Kidney (tissue), 14 donors: ENCODE results near the gene POU2F1. TPM values are rescaled to one million over a fixed set of nuclear protein-coding genes. Genes with fewer than 3 reads are reported as not detected.
A peak's percentile ranks its signal among the peaks of the same experiment; 100 is the strongest.

ENCODE experiments used
- DNase-seq, 5 donors: peaks; one replicate each; pipeline ENCODE4 v3.0.0-alpha.2; 2013 to 2020
- FAIRE-seq: peaks from 2 replicates; lab custom pipeline; 2012; peaks lifted over from hg19 to GRCh38; lab: Jason Lieb, UNC
- H3K27ac ChIP-seq, 2 donors: one replicate each; pipeline ENCODE4 v1.7.0; 2013; ENCODE audit warnings: low read depth in 2 of 2, low read length in 2 of 2, inconsistent platforms in 1 of 2
- H3K27me3 ChIP-seq: one replicate; pipeline ENCODE4 v1.7.1; 2013; ENCODE audit warnings: low read length, inconsistent platforms; ENCODE audit not compliant: control insufficient read depth, insufficient read depth
- H3K36me3 ChIP-seq, 3 donors: one replicate each; pipeline versions ENCODE4 v1.7.0 to v1.7.1; 2013; ENCODE audit warnings: low read length in 3 of 3, control low read depth in 1 of 3, inconsistent platforms in 1 of 3; ENCODE audit not compliant: insufficient read depth in 3 of 3, control insufficient read depth in 2 of 3
- H3K4me1 ChIP-seq, 3 donors: one replicate each; pipeline versions ENCODE4 v1.7.0 to v1.7.1; 2013; ENCODE audit warnings: low read length in 3 of 3, inconsistent platforms in 1 of 3, low read depth in 1 of 3; ENCODE audit not compliant: control insufficient read depth in 2 of 3, insufficient read depth in 2 of 3
- H3K4me3 ChIP-seq, 3 donors: one replicate each; pipeline versions ENCODE4 v1.7.0 to v1.8.1; 2013; ENCODE audit warnings: low read length in 3 of 3, control low read depth in 1 of 3, inconsistent platforms in 1 of 3
- H3K9ac ChIP-seq, 3 donors: one replicate each; pipeline versions ENCODE4 v1.7.0 to v1.7.1; 2013; ENCODE audit warnings: low read length in 3 of 3, control low read depth in 1 of 3, inconsistent platforms in 1 of 3
- H3K9me3 ChIP-seq, 3 donors: one replicate each; pipeline versions ENCODE4 v1.7.0 to v1.7.1; 2013; ENCODE audit warnings: low read length in 3 of 3, control low read depth in 1 of 3, inconsistent platforms in 1 of 3; ENCODE audit not compliant: control insufficient read depth in 2 of 3, insufficient read depth in 1 of 3
- intact Hi-C: fragments of 100-400 bp; cut with DNase I; formaldehyde crosslinking; loops from one replicate; pipeline ENCODE4 v1.11.1; 2022
- polyA plus RNA-seq: library from polyadenylated mRNA; stranded (reverse); fragments of 350-450 nt; fragmentation: Illumina TruSeq; extraction: RNeasy Lipid Tissue Mini Kit (QIAGEN cat#74804); gene quantifications from one replicate; pipeline ENCODE4 v1.2.3, GENCODE V29; 2014; ENCODE audit warnings: low read depth, low replicate concordance; ENCODE audit not compliant: insufficient read depth
- total RNA-seq: library from RNA; stranded (reverse); fragmentation: NEBNext Ultra II Directional; extraction: Animal tissue kit (Norgen Biotek cat#: 25700); gene quantifications from one replicate; pipeline ENCODE4 v1.2.1, GENCODE V29; 2021
- TF ChIP-seq, protein P1 (sequence below): IDR thresholded peaks from 3 replicates; pipeline ENCODE4 v1.5.1; 2012; ENCODE audit warnings: mild to moderate bottlenecking, moderate library complexity, borderline replicate concordance; ENCODE audit not compliant: insufficient read depth; ENCODE audit errors: extremely low read depth
- donor health status: control.
- donor health status: control.
- donor health status: control.
- donor health status: control.
- donor health status: control.
- donor health status: DM: yes; HTN: yes; CAD: no.
- donor health status: Normal renal cell carcinoma (clear cell type).

POU2F1 gene
- total and polyA plus RNA-seq, 2 donors from 2014 or later = 1.9 to 25.2 TPM

DNA sequence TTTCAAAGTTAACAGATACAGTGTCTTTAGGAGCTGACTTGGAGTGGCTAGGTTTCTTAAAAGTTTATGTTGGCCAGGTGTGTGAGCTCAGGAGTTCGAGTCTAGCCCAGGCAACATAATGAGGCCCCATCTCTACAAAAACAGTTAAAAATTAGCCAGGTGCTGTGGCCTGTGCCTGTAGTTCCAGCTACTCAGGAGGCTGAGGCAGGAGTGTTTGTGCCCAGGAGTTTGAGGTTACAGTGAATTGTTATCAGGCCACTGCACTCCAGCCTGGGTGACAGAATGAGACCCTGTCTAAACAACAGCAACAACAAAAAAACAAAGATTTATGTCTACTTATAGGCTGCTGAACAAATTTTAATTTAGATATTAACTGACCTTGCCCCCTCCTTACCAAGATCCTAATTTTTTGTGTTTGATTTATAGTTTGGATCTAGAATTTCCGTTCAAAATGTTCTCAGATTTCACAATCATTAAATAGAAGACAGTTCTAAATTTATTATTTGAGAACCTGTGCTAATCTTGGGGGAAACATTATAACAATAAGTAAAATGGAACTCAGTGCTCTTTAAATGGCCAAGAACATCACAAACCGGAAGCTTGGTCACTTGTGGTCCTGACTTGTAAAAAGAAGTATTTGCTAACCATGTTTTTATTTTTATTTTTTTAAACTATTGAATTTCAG is 67.8 kb downstream of the POU2F1 start:
- intact Hi-C loops = no loop called here
- TF ChIP-seq, protein P1, sequence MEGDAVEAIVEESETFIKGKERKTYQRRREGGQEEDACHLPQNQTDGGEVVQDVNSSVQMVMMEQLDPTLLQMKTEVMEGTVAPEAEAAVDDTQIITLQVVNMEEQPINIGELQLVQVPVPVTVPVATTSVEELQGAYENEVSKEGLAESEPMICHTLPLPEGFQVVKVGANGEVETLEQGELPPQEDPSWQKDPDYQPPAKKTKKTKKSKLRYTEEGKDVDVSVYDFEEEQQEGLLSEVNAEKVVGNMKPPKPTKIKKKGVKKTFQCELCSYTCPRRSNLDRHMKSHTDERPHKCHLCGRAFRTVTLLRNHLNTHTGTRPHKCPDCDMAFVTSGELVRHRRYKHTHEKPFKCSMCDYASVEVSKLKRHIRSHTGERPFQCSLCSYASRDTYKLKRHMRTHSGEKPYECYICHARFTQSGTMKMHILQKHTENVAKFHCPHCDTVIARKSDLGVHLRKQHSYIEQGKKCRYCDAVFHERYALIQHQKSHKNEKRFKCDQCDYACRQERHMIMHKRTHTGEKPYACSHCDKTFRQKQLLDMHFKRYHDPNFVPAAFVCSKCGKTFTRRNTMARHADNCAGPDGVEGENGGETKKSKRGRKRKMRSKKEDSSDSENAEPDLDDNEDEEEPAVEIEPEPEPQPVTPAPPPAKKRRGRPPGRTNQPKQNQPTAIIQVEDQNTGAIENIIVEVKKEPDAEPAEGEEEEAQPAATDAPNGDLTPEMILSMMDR = no peak
- H3K27ac ChIP-seq = no peak overlapping the region
- DNase-seq (peak in 3 of 5 donors; percentile 18 to 21 (median 20)), FAIRE-seq (no peak)
- peaks cover 0 to 17% (median 9%) of the 10 kb centered on the region in 3 donors for H3K4me1 ChIP-seq
- no peaks in the 10 kb centered on the region for H3K9me3 ChIP-seq
- H3K4me3 ChIP-seq = no peak overlapping the region
- no peaks in the 10 kb centered on the region for H3K36me3 ChIP-seq
- no peak overlapping the region for H3K9ac ChIP-seq
- H3K27me3 ChIP-seq = no peaks in the 10 kb centered on the region

DNA sequence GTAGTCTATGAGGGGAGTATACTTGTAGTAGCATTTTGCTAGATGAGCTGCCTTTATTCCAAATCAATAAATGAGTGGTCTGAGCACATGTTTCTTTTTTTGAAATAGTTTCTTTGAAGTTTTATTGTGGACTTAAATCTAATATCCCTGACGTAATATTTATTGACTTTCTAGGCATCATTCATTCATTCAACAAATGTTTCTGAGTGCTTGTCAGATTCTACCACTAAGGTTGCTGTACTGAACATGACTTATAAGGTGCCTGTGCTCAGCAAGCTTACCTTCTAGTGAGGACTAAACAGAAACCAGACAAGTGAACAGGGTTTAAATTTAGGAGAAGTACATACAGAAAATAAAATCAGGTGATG is 68.4 kb downstream of the POU2F1 start:
- Histone ChIP-seq H3K27ac (no peak overlapping the region), H3K9ac (no peak overlapping the region), H3K9me3 (no peaks in the 10 kb centered on the region), H3K27me3 (no peaks in the 10 kb centered on the region), H3K4me1 (peaks cover 0 to 17% (median 9%) of the 10 kb centered on the region in 3 donors), H3K36me3 (no peaks in the 10 kb centered on the region), H3K4me3 (no peak overlapping the region)
- intact Hi-C loops = no loop called here
- DNase-seq (no peak), FAIRE-seq (no peak)
- TF ChIP-seq, protein P1 = no peak

DNA sequence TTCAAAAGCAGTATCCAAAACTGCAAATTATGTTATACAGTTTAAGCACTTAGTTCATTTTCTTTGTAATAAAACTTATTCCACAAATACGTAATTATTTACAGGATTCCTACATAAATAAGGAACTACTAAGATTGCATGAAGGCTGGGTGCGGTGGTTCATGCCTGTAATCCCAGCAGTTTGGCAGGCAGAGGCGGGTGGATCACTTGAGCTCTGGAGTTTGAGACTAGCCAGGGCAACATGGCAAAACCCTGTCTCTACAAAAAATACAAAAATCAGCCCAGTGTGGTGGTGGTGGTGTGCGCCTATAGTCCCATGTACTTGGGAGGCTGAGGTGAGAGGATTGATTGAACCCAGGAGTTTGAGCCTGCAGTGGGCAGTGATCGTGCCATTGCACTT is 69.3 kb downstream of the POU2F1 start:
- peaks cover 0 to 17% (median 9%) of the 10 kb centered on the region in 3 donors for H3K4me1 ChIP-seq
- FAIRE-seq (no peak), DNase-seq (no peak)
- no peaks in the 10 kb centered on the region for H3K27me3 ChIP-seq
- H3K36me3 ChIP-seq = no peaks in the 10 kb centered on the region
- TF ChIP-seq, protein P1 = no peak
- intact Hi-C loops = no loop called here
- no peaks in the 10 kb centered on the region for H3K9me3 ChIP-seq
- H3K27ac ChIP-seq = no peak overlapping the region
- H3K9ac ChIP-seq = no peak overlapping the region
- no peak overlapping the region for H3K4me3 ChIP-seq
